Mucosa of descending colon (tissue), 3 donors: Measurements from ENCODE around the gene RASSF1. TPM values are rescaled to one million over a fixed set of nuclear protein-coding genes. Genes with fewer than 3 reads are reported as not detected.

Experiments
- ATAC-seq: fragments of 200-7000 bp; cut with Tn5 transposase; one replicate; pipeline ENCODE4 v1.9.1; 2020; ENCODE audit warnings: mild to moderate bottlenecking, moderate library complexity
- DNase-seq, 3 donors: peaks; one replicate each; pipeline ENCODE4 v3.0.0-alpha.2; 2020
- H3K36me3 ChIP-seq: fragments of 200-600 bp; one replicate; pipeline ENCODE4 v1.8.0; 2021; ENCODE audit warnings: low read depth, mild to moderate bottlenecking
- H3K4me1 ChIP-seq: fragments of 200-600 bp; one replicate; pipeline ENCODE4 v1.8.0; 2021; ENCODE audit warnings: low read depth, mild to moderate bottlenecking
- H3K4me3 ChIP-seq: fragments of 200-600 bp; one replicate; pipeline ENCODE4 v1.8.0; 2021; ENCODE audit warnings: mild to moderate bottlenecking
- H3K9me3 ChIP-seq: fragments of 200-600 bp; one replicate; pipeline ENCODE4 v1.8.0; 2021; ENCODE audit warnings: mild to moderate bottlenecking
- intact Hi-C, 2 donors: fragments of 100-400 bp; cut with DNase I in 1 of 2; cut with micrococcal nuclease in 1 of 2; formaldehyde crosslinking; loops; one replicate each; pipeline versions ENCODE4 v1.11.0 to v1.11.1; 2022; cut with DNase I, micrococcal nuclease
- total RNA-seq, 3 donors: library from RNA; stranded (reverse); fragmentation: NEBNext Ultra II Directional in 2 of 3; extraction: Animal tissue kit (Norgen Biotek cat#: 25700) in 2 of 3; gene quantifications; one replicate each; pipeline versions ENCODE4 v1.2.1 to v1.2.4, GENCODE V29; 2021 to 2023
- TF ChIP-seq, protein P1 (sequence below): fragments of 200-600 bp; IDR thresholded peaks from one replicate; pipeline ENCODE4 v1.8.0; 2022; ENCODE audit warnings: antibody characterized with exemption, mild to moderate bottlenecking
- donor health status: DM: no; HTN: no; CAD: no; lungs with moderate emphysema.
- donor health status: DM: no; HTN: no; CAD: no.
- donor health status: DM: no; HTN: yes; CAD: no.

RASSF1 gene
- total RNA-seq, 3 donors from 2014 or later, result 10.9 to 25.7 (median 18.9) TPM

DNA sequence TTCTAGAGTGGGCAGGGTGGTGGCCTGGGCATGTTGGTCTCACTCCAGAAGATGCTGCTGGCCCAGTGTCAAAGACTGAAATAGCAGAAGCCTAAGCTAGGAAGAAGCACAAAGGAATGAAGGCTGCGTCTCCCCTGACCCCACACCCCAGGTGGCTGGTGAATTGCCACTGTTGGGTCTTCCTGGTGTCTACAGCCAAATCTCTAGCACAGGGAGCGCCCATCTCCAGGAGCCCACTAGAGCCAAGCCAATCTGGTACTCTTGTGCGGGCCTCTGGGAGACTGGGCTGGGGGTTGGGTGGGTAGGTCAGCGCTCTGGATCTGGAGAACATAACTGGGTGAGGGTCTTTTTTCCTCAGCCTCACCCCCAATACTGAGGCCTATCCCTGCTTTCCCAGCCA, 13.5 kb downstream of the RASSF1 start:
- Histone ChIP-seq H3K36me3 (peaks cover 8% of the 10 kb centered on the region), H3K4me1 (peaks cover 18% of the 10 kb centered on the region), H3K9me3 (no peaks in the 10 kb centered on the region), H3K4me3 (no peak overlapping the region)
- intact Hi-C loops, result no loop called here
- DNase-seq (no peak), ATAC-seq (no peak)
- TF ChIP-seq, protein P1, sequence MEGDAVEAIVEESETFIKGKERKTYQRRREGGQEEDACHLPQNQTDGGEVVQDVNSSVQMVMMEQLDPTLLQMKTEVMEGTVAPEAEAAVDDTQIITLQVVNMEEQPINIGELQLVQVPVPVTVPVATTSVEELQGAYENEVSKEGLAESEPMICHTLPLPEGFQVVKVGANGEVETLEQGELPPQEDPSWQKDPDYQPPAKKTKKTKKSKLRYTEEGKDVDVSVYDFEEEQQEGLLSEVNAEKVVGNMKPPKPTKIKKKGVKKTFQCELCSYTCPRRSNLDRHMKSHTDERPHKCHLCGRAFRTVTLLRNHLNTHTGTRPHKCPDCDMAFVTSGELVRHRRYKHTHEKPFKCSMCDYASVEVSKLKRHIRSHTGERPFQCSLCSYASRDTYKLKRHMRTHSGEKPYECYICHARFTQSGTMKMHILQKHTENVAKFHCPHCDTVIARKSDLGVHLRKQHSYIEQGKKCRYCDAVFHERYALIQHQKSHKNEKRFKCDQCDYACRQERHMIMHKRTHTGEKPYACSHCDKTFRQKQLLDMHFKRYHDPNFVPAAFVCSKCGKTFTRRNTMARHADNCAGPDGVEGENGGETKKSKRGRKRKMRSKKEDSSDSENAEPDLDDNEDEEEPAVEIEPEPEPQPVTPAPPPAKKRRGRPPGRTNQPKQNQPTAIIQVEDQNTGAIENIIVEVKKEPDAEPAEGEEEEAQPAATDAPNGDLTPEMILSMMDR, result no peak

- intact Hi-C loops, result no loop called here
- no peak for DNase-seq
- Histone ChIP-seq H3K9me3 (no peaks in the 10 kb centered on the region), H3K4me1 (peaks cover 23% of the 10 kb centered on the region), H3K4me3 (no peak overlapping the region), H3K36me3 (peaks cover 8% of the 10 kb centered on the region)
- no peak for ATAC-seq
- TF ChIP-seq, protein P1, result no peak
Measured at GRCh38 chr3:50326182-50326541, 14.5 kb downstream of the RASSF1 start.

DNA sequence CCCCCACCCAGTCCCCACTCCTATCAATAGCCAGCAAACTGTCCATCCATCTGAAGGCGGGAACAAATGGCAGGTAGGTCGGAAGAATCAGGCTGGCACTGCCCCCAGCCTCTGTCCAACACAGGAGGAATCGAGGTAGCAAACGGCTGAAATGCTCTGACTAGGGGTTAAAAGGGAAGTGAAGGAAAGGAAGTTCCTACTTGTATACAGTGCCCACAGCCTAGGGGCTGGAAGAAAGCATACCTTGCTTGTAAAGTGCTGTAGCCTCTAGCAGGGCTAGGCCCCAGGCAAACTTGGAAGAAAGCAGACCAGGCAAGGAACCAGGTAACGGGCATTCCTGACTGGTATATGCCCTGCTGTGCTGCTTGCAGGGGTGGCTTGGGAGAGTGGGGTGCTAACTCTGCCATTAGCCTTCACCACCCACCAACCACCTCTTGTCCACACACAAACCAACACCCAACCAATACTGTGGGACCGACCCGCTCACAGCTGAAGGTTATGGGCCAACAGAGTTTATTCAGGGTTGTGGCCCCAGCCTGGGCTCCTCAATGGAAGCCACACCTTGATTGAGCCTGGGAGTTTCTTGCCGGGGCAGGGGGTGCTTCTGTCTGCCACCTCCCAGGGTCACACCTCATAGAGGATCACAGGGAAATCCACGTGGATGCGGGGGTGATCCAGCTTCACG, 15.0 kb downstream of the RASSF1 start:
- intact Hi-C loops, result no loop called here

DNA sequence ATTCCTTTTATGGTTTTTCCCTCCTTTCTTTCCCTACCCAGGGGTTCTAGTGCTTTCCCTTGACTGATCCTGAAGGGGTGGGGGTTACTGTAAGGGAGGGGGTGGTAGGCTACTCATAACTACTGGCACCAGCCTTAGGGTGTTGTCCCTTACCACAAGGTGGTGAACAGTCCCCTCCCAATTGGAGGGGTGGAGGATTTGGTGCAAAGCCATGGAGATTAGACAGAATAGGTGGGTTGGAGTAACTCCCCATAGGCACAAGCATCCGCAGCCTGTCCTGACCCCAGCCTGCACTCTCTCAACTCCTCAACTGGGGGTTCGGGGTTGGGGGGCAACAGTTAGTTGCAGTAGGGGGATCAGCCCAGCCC, 15.5 kb downstream of the RASSF1 start:
- H3K9me3 ChIP-seq, result no peaks in the 10 kb centered on the region
- intact Hi-C loops, result no loop called here

More for the DNA sequence above, 15.0 kb downstream of the RASSF1 start:
- DNase-seq (no peak), ATAC-seq (no peak)
- Histone ChIP-seq H3K36me3 (peaks cover 3% of the 10 kb centered on the region), H3K4me3 (no peak overlapping the region), H3K4me1 (peaks cover 23% of the 10 kb centered on the region), H3K9me3 (no peaks in the 10 kb centered on the region)
- TF ChIP-seq, protein P1, result no peak

GRCh38 chr3:50324351-50325112, 16.1 kb downstream of the RASSF1 start:
- Histone ChIP-seq H3K4me3 (no peak overlapping the region), H3K9me3 (no peaks in the 10 kb centered on the region), H3K36me3 (no peaks in the 10 kb centered on the region), H3K4me1 (peaks cover 32% of the 10 kb centered on the region)
- TF ChIP-seq, protein P1, result peak; percentile 43
- peak; percentile 72 to 87 (median 78) for DNase-seq
- no peak for ATAC-seq
- intact Hi-C loops, result no loop called here

More for the DNA sequence above, 15.5 kb downstream of the RASSF1 start:
- TF ChIP-seq, protein P1, result no peak
- DNase-seq, result no peak
- H3K36me3 ChIP-seq, result no peaks in the 10 kb centered on the region
- no peak for ATAC-seq
- H3K4me1 ChIP-seq, result peaks cover 27% of the 10 kb centered on the region
- no peak overlapping the region for H3K4me3 ChIP-seq
